Measurements from ENCODE around the gene GPS1.

The GPS1 gene

GRCh38 chr17:82047914-82048570 is 3.7 kb upstream of the GPS1 start:
- DNase-seq: no peak

GRCh38 chr17:82048571-82048971 is 3.1 kb upstream of the GPS1 start:
- no peak for DNase-seq

- DNase-seq: no peak
These were observed 2.6 kb upstream of the GPS1 start for GRCh38 chr17:82049106-82049505.

GRCh38 chr17:82049521-82049971 is 2.2 kb upstream of the GPS1 start:
- no peak for DNase-seq

GRCh38 chr17:82050152-82050760 is 1.4 kb upstream of the GPS1 start:
- no peak for DNase-seq

GRCh38 chr17:82050761-82051641 is 697 bp upstream of the GPS1 start:
- no peak for DNase-seq

GRCh38 chr17:82052638-82053059 is 951 bp downstream of the GPS1 start:
- no peak for DNase-seq

GRCh38 chr17:82053130-82053529 is 1.4 kb downstream of the GPS1 start:
- no peak for DNase-seq

GRCh38 chr17:82053556-82054263 is 2.0 kb downstream of the GPS1 start:
- DNase-seq: no peak

GRCh38 chr17:82054351-82055022 is 2.8 kb downstream of the GPS1 start:
- no peak for DNase-seq

GRCh38 chr17:82055023-82055964 is 3.6 kb downstream of the GPS1 start:
- no peak for DNase-seq

- DNase-seq: no peak
These were observed 4.4 kb downstream of the GPS1 start for GRCh38 chr17:82055965-82056728.

GRCh38 chr17:82056729-82057621 is 5.3 kb downstream of the GPS1 start:
- no peak for DNase-seq

- no peak for DNase-seq
These were observed 6.6 kb downstream of the GPS1 start for GRCh38 chr17:82058230-82058854.

- DNase-seq: no peak
These were observed 7.2 kb downstream of the GPS1 start for GRCh38 chr17:82058855-82059249.

- DNase-seq: no peak
These were observed 7.7 kb downstream of the GPS1 start for GRCh38 chr17:82059272-82060000.

- no peak for DNase-seq
These were observed 8.3 kb downstream of the GPS1 start for GRCh38 chr17:82060001-82060380.

GRCh38 chr17:82060614-82061013 is 8.9 kb downstream of the GPS1 start:
- DNase-seq: no peak

Measured in fibroblast of upper back skin (primary cell).